Chondrocyte (in vitro differentiated cells): ENCODE results near the gene SLC34A3. TPM values are rescaled to one million over a fixed set of nuclear protein-coding genes. Genes with fewer than 3 reads are reported as not detected.
"Not testable (repeated sequence)": the region's sequence is repeated elsewhere in the genome, so short reads cannot be mapped to it uniquely, and the experiment has no call there.

Source experiments
- DNase-seq: peaks from one replicate; pipeline ENCODE4 v3.0.0; 2021; ENCODE audit warnings: mixed read lengths, low spot score
- H3K27ac Mint-ChIP-seq: one replicate; pipeline ENCODE4 v1.8.0; 2021; ENCODE audit warnings: mild to moderate bottlenecking, moderate library complexity, mixed read lengths; ENCODE audit not compliant: unreplicated experiment
- H3K27me3 Mint-ChIP-seq: 2 replicates; pipeline ENCODE4 v1.8.0; 2021; ENCODE audit warnings: low read depth, mixed read lengths
- H3K36me3 Mint-ChIP-seq: 2 replicates; pipeline ENCODE4 v1.8.0; 2021; ENCODE audit warnings: low read depth, mixed read lengths
- H3K4me1 Mint-ChIP-seq: 2 replicates; pipeline ENCODE4 v1.8.0; 2021; ENCODE audit warnings: low read depth, mild to moderate bottlenecking, mixed read lengths
- H3K4me3 Mint-ChIP-seq: one replicate; pipeline ENCODE4 v1.8.0; 2021; ENCODE audit warnings: mild to moderate bottlenecking, moderate library complexity, mixed read lengths; ENCODE audit not compliant: unreplicated experiment
- H3K9me3 Mint-ChIP-seq: 2 replicates; pipeline ENCODE4 v1.8.0; 2021; ENCODE audit warnings: low read depth, mixed read lengths
- CTCF ChIP-seq: fragments of 200-600 bp; sonication (generic); IDR thresholded peaks from 2 replicates; pipeline ENCODE4 v1.5.0; 2021; ENCODE audit warnings: antibody characterized with exemption, mild to moderate bottlenecking, moderate library complexity
- total RNA-seq: library from RNA; stranded (reverse); gene quantifications from 3 replicates; pipeline ENCODE4 v1.2.1, GENCODE V29; 2021

Gene SLC34A3
- total RNA-seq, 1 donor from 2014 or later = not detected

DNA sequence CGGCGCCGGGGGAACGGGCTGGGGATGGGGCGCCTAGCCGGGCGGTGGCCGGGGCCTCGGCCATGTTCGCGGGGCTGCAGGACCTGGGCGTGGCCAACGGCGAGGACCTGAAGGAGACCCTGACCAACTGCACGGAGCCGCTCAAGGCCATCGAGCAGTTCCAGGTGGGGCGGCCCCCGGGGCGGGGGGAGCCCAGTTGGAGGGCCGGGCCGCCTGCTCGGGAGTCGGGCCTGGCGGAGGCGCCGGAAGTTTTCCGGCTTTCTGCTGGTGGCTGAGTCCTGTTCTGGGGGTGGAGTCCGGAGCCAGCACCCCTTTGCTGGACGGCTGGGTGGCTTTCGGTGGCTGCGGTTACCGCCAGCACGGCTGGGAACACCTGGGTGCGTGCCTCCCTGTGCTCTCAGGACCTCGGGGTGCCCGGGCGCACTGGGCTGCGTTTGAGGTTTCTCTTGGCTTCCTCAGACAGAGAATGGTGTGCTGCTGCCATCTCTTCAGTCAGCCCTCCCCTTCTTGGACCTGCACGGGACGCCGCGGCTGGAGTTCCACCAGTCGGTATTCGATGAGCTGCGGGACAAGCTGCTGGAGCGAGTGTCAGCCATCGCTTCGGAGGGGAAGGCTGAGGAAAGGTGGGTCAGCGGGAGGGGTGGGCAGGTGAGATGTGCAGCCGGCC, 24.9 kb downstream of the SLC34A3 start:
- Mint-ChIP-seq H3K36me3 (no peaks in the 10 kb centered on the region), H3K27ac (peak overlapping the region; percentile 45), H3K4me3 (peak overlapping the region; percentile 87), H3K4me1 (peaks cover 17% of the 10 kb centered on the region), H3K27me3 (no peaks in the 10 kb centered on the region), H3K9me3 (no peaks in the 10 kb centered on the region)
- no peak for DNase-seq
- no peak for TF ChIP-seq CTCF

- Mint-ChIP-seq H3K27ac (peak overlapping the region; percentile 2), H3K27me3 (no peaks in the 10 kb centered on the region), H3K9me3 (no peaks in the 10 kb centered on the region), H3K4me1 (peaks cover 17% of the 10 kb centered on the region), H3K4me3 (peak overlapping the region; percentile 87), H3K36me3 (no peaks in the 10 kb centered on the region)
- no peak for DNase-seq
- TF ChIP-seq CTCF = no peak
Measured at GRCh38 chr9:137256362-137256761, 25.7 kb downstream of the SLC34A3 start.

DNA sequence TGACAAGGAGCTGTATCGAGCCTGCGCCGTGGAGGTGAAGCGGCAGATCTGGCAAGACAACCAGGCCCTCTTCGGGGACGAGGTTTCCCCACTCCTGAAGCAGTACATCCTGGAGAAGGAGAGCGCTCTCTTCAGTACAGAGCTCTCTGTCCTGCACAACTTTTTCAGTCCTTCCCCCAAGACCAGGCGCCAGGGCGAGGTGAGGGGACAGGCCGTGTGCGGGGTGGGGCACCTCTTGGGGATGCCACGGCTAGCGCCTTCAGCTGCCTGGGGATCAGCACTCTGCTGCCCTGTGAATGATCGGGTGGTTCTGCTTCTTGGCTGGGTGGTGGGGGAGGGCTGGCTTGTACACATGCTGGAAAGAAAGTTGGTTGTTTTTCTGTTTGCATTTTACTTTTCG, 26.2 kb downstream of the SLC34A3 start:
- TF ChIP-seq CTCF = no peak
- peaks cover 22% of the 10 kb centered on the region for H3K4me1 Mint-ChIP-seq
- no peaks in the 10 kb centered on the region for H3K9me3 Mint-ChIP-seq
- peaks cover 3% of the 10 kb centered on the region for H3K36me3 Mint-ChIP-seq
- H3K4me3 Mint-ChIP-seq = peak overlapping the region; percentile 87
- no peak for DNase-seq
- no peaks in the 10 kb centered on the region for H3K27me3 Mint-ChIP-seq
- H3K27ac Mint-ChIP-seq = no peak overlapping the region

GRCh38 chr9:137262173-137262908, 31.6 kb downstream of the SLC34A3 start:
- not testable (repeated sequence) for H3K9me3 Mint-ChIP-seq

More at GRCh38 chr9:137262173-137262908, 31.6 kb downstream of the SLC34A3 start:
- TF ChIP-seq CTCF = peak; percentile 75
- H3K4me1 Mint-ChIP-seq, H3K4me3 Mint-ChIP-seq, H3K27me3 Mint-ChIP-seq, H3K36me3 Mint-ChIP-seq, DNase-seq: not testable (repeated sequence)
- H3K27ac Mint-ChIP-seq = peak overlapping the region; percentile 69
